Tibial nerve (tissue), 4 donors: ENCODE measurements around the gene OOEP. TPM values are rescaled to one million over a fixed set of nuclear protein-coding genes. Genes with fewer than 3 reads are reported as not detected.
"Not testable (repeated sequence)": the region's sequence is repeated elsewhere in the genome, so short reads cannot be mapped to it uniquely, and the experiment has no call there.

Source experiments
- DNase-seq, 2 donors: peaks; one replicate each; pipeline ENCODE4 v3.0.0-alpha.2; 2019; ENCODE audit warnings: low spot score in 2 of 2
- H3K27ac ChIP-seq, 4 donors: fragments of 200-600 bp; sonication (generic) in 3 of 4; one replicate each; pipeline ENCODE4 v1.5.1; 2017 to 2019; ENCODE audit warnings: mild to moderate bottlenecking in 1 of 4
- H3K27me3 ChIP-seq, 2 donors: fragments of 200-600 bp; sonication (generic) in 1 of 2; one replicate each; pipeline versions ENCODE4 v1.5.1 to v1.6.0; 2017 to 2019
- H3K36me3 ChIP-seq, 3 donors: fragments of 200-600 bp; sonication (generic); one replicate each; pipeline ENCODE4 v1.5.1; 2018 to 2019
- H3K4me1 ChIP-seq, 4 donors: fragments of 200-600 bp; sonication (generic) in 3 of 4; one replicate each; pipeline ENCODE4 v1.5.1; 2017 to 2019
- H3K4me3 ChIP-seq, 4 donors: fragments of 200-600 bp; sonication (generic) in 3 of 4; one replicate each; pipeline ENCODE4 v1.5.1; 2017 to 2019; ENCODE audit warnings: mild to moderate bottlenecking in 1 of 4, moderate library complexity in 1 of 4
- H3K9me3 ChIP-seq, 4 donors: fragments of 200-600 bp; sonication (generic) in 3 of 4; one replicate each; pipeline ENCODE4 v1.5.1; 2017 to 2019
- CTCF ChIP-seq, 5 experiments: fragments of 200-600 bp in 3 of 5; fragments of 450-650 bp in 2 of 5; sonication (generic) in 3 of 5; IDR thresholded peaks; one replicate each; pipeline ENCODE4 v1.5.1; 2016 to 2019; ENCODE audit warnings: antibody characterized with exemption in 5 of 5, mild to moderate bottlenecking in 3 of 5, moderate library complexity in 2 of 5
- EP300 ChIP-seq, 2 donors: sonication (generic); formaldehyde crosslinking; IDR thresholded peaks; one replicate each; pipeline ENCODE4 v1.6.1; 2017; ENCODE audit warnings: antibody characterized with exemption in 2 of 2, mild to moderate bottlenecking in 1 of 2
- POLR2A ChIP-seq, 2 donors: fragments of 450-650 bp; IDR thresholded peaks; one replicate each; pipeline ENCODE4 v1.6.1; 2017; ENCODE audit warnings: antibody characterized with exemption in 2 of 2, mild to moderate bottlenecking in 2 of 2, moderate library complexity in 2 of 2
- WGBS, 2 donors: methylation state at CpG; one replicate each; pipeline ENCODE4 v1.1.5; 2018; 5-methylcytosine and 5-hydroxymethylcytosine counted together
- total RNA-seq, 4 donors: library from RNA; depleted of rRNA; stranded (reverse); fragments of >200 nt; gene quantifications; one replicate each; pipeline ENCODE4 v1.1.0, GENCODE V29; 2016

Gene OOEP
- total RNA-seq, 4 donors from 2014 or later: not detected

GRCh38 chr6:73389854-73390253 lies 20.2 kb upstream of the OOEP start:
- H3K4me3 ChIP-seq: no peak overlapping the region
- no peak for DNase-seq
- 92 to 94% methylated on average over 10 of the region's 10 CpGs for WGBS, 2 donors

GRCh38 chr6:73388800-73389512 lies 19.3 kb upstream of the OOEP start:
- DNase-seq: peak in 1 of 2 donors; percentile 36
- H3K27me3 ChIP-seq: no peaks in the 10 kb centered on the region
- H3K4me1 ChIP-seq: peaks cover 0 to 7% (median 0%) of the 10 kb centered on the region in 4 donors
- 3% methylated on average over 21 to 36 of the region's 38 CpGs for WGBS, 2 donors
- H3K9me3 ChIP-seq: no peaks in the 10 kb centered on the region
- peak overlapping the region in 3 of 4 donors; percentile 22 to 78 (median 28) for H3K27ac ChIP-seq
- peak overlapping the region; percentile 30 to 58 (median 48) for H3K4me3 ChIP-seq
- no peaks in the 10 kb centered on the region for H3K36me3 ChIP-seq
- TF ChIP-seq POLR2A (IDR thresholded peaks at IDR 0.05) (no peak), CTCF (IDR thresholded peaks at IDR 0.05) (peak; percentile 27 to 57 (median 47)), EP300 (IDR thresholded peaks at IDR 0.05) (no peak)

More at GRCh38 chr6:73389854-73390253, 20.2 kb upstream of the OOEP start:
- H3K27ac ChIP-seq: no peak overlapping the region
- H3K36me3 ChIP-seq: no peaks in the 10 kb centered on the region
- TF ChIP-seq POLR2A (IDR thresholded peaks at IDR 0.05): no peak
- TF ChIP-seq EP300 (IDR thresholded peaks at IDR 0.05): no peak
- TF ChIP-seq CTCF (IDR thresholded peaks at IDR 0.05): no peak
- no peaks in the 10 kb centered on the region for H3K9me3 ChIP-seq
- H3K27me3 ChIP-seq: no peaks in the 10 kb centered on the region
- peaks cover 0 to 7% (median 0%) of the 10 kb centered on the region in 4 donors for H3K4me1 ChIP-seq

GRCh38 chr6:73388433-73388799 lies 18.7 kb upstream of the OOEP start:
- no peak for DNase-seq
- Histone ChIP-seq H3K27ac (peak overlapping the region in 1 of 4 donors; percentile 78), H3K4me1 (peaks cover 0 to 7% (median 0%) of the 10 kb centered on the region in 4 donors), H3K9me3 (no peaks in the 10 kb centered on the region), H3K36me3 (no peaks in the 10 kb centered on the region), H3K27me3 (no peaks in the 10 kb centered on the region), H3K4me3 (peak overlapping the region; percentile 30 to 58 (median 48))
- 38 to 40% methylated on average over 4 of the region's 4 CpGs for WGBS, 2 donors
- TF ChIP-seq POLR2A (IDR thresholded peaks at IDR 0.05) (no peak), EP300 (IDR thresholded peaks at IDR 0.05) (no peak), CTCF (IDR thresholded peaks at IDR 0.05) (no peak)

GRCh38 chr6:73382462-73383113 lies 12.9 kb upstream of the OOEP start:
- DNase-seq: no peak
- TF ChIP-seq CTCF (IDR thresholded peaks at IDR 0.05) (no peak), EP300 (IDR thresholded peaks at IDR 0.05) (no peak), POLR2A (IDR thresholded peaks at IDR 0.05) (no peak)
- no peaks in the 10 kb centered on the region for H3K4me1 ChIP-seq
- no peak overlapping the region for H3K4me3 ChIP-seq
- H3K9me3 ChIP-seq: no peaks in the 10 kb centered on the region
- H3K27me3 ChIP-seq: no peaks in the 10 kb centered on the region
- 91 to 95% methylated on average over 6 of the region's 6 CpGs for WGBS, 2 donors
- H3K36me3 ChIP-seq: no peaks in the 10 kb centered on the region
- H3K27ac ChIP-seq: no peak overlapping the region

- WGBS, 2 donors: 92 to 93% methylated on average over 10 of the region's 10 CpGs
- H3K4me1 ChIP-seq, H3K9me3 ChIP-seq, H3K27ac ChIP-seq, H3K36me3 ChIP-seq, DNase-seq, H3K4me3 ChIP-seq, H3K27me3 ChIP-seq: not testable (repeated sequence)
Measured at GRCh38 chr6:73381531-73381930, 11.8 kb upstream of the OOEP start.
